Measurements from ENCODE around the gene MAGEA8. TPM values are rescaled to one million over a fixed set of nuclear protein-coding genes. Genes with fewer than 3 reads are reported as not detected.
"Not testable (repeated sequence)": the region's sequence is repeated elsewhere in the genome, so short reads cannot be mapped to it uniquely, and the experiment has no call there.

The MAGEA8 gene, protein sequence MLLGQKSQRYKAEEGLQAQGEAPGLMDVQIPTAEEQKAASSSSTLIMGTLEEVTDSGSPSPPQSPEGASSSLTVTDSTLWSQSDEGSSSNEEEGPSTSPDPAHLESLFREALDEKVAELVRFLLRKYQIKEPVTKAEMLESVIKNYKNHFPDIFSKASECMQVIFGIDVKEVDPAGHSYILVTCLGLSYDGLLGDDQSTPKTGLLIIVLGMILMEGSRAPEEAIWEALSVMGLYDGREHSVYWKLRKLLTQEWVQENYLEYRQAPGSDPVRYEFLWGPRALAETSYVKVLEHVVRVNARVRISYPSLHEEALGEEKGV
- not detected in 2 replicates for total RNA-seq

DNA sequence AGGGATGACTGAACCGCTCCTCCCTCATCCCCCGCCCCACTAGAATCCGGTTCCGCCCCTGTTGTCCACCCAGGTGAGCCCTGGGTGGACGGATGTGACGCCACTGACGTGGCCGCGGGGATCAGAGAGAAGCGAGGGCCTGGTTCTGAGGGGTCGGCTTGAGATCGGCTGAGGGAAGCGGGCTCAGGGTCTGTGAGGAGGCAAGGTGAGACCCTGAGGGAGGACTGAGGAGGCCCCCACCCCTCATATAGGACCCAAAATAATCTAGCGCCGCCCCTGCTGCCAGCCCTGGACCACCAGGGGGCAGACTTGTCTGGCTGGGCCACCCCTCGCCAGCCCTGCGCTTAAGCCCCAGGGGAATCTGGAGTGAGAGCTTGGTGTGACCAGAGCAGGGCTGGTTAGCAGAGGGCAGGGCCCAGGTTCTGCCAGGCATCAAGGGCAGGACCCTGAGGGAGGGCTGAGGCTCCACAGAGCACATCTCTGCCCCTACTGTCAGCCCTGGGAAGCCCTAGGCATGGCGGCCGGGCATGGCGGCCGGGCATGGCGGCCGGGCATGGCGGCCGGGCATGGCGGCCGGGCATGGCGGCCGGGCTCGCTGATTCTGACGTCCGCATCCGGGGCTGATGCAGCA is at the start of gene MAGEA8:
MAGEA8 (plus strand) TSS at position 103 of the 631 bp plus-strand sequence. CDS start 3,090 bp downstream, outside the sequence.
- DNase-seq (ENCODE audit: low read depth, low spot score): no peak

DNA sequence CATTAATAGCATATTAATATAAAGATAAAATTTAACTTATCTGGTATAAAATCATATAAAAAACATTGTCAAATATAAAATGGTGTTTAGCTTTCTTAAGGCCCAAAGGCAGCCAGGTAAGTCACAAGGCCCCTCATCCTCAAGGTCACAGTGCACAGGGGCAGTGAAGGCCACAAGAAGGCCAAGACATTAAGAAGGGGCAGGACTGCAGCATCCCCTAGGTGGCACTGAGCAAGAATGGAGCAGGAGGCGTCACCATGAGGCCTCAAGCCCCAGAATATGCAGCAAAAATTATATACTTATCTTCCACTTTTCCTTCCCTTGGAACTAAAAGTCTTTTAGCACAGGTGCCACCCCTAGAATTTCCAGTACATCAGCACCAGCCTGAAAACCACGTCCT is 49.5 kb upstream of the MAGEA8 start:
- no peak for DNase-seq (ENCODE audit: low read depth, low spot score)

GRCh38 chrX:149836728-149837127 is 44.3 kb upstream of the MAGEA8 start:
- DNase-seq (ENCODE audit: low read depth, low spot score): not testable (repeated sequence)

GRCh38 chrX:149837167-149837566 is 43.8 kb upstream of the MAGEA8 start:
- no peak for DNase-seq (ENCODE audit: low read depth, low spot score)

DNA sequence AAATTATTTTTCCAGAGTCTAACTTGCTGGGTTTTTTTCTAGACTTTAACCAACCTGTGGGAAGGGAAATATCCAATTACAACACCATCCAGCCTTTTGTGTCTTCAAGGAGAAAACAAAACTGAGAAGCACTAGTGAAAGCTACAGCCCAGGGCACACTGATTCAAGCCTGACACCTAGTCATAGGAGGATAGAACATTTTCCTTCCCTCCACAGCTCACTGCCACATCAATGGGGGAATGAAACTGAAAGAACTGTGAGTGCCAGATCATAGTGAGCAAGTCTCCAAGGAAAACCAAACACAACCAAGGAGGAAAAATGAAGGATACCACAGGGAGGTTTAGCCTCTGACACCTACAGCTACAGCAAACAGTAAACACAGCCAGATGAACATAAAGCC is 43.3 kb upstream of the MAGEA8 start:
- DNase-seq (ENCODE audit: low read depth, low spot score): no peak

GRCh38 chrX:149841929-149842328 is 39.1 kb upstream of the MAGEA8 start:
- no peak for DNase-seq (ENCODE audit: low read depth, low spot score)

DNA sequence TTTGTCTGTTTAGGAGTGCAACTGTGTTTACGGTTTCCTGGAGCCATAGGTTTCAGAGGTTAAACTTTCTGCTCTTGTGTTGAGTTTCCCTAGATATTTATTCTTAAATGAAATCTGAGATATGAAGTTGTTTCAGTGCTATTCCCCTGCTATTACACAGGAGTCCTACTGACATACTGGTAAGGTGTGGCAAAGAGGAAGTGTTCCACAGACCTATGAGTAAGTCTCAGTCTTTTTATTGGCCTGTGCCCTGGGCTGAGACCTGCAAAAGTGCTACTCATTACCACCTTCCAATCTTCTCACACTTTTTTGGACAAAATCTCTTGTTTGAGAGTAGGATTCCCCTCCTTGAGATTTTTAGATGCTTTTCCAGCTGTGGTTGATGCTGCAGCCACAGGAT is 35.6 kb upstream of the MAGEA8 start:
- no peak for DNase-seq (ENCODE audit: low read depth, low spot score)

- no peak for DNase-seq (ENCODE audit: low read depth, low spot score)
Measured at GRCh38 chrX:149846789-149847188, 34.2 kb upstream of the MAGEA8 start.

- no peak for DNase-seq (ENCODE audit: low read depth, low spot score)
Measured at GRCh38 chrX:149848855-149849254, 32.1 kb upstream of the MAGEA8 start.

DNA sequence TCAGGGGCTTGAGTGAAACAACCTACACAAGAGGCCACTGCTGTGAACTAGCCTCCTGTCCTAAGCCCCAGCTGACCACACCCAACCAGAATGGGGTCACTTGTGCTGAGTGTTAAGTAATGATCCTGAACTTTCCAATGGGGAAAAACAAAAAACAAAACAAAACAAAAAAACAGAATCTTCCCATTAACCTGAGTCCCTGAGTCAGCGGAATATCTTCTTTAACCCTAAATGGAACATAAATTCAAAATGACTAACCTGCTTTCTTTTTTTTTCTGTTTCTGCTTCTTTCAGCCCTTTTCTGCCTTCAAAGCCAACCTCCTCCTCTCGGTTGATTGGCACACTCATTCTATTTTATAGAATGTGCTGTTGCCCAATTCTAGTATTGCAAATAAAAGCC is 31.2 kb upstream of the MAGEA8 start:
- no peak for DNase-seq (ENCODE audit: low read depth, low spot score)

DNA sequence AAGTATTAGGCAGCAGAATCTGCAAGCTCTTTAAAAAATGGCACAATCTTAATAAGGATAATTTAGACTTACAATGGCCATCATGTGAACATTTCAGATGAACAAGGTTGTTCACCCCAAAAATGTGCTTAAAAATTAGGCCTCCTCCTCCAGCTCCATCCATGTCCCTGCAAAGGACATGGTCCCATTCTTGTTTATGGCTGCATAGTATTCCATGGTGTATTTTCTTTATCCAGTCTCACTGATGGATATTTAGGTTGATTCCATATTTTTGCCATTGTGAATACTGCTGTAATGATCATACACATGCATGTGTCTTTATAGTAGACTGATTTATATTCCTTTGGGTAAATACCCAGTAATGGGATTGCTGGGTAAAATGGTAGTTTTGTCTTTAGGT is 29.1 kb upstream of the MAGEA8 start:
- no peak for DNase-seq (ENCODE audit: low read depth, low spot score)

- no peak for DNase-seq (ENCODE audit: low read depth, low spot score)
Measured at GRCh38 chrX:149853925-149854324, 27.1 kb upstream of the MAGEA8 start.

- DNase-seq (ENCODE audit: low read depth, low spot score): no peak
Measured at GRCh38 chrX:149858592-149858991, 22.4 kb upstream of the MAGEA8 start.

- DNase-seq (ENCODE audit: low read depth, low spot score): no peak
Measured at GRCh38 chrX:149860445-149860844, 20.5 kb upstream of the MAGEA8 start.

DNA sequence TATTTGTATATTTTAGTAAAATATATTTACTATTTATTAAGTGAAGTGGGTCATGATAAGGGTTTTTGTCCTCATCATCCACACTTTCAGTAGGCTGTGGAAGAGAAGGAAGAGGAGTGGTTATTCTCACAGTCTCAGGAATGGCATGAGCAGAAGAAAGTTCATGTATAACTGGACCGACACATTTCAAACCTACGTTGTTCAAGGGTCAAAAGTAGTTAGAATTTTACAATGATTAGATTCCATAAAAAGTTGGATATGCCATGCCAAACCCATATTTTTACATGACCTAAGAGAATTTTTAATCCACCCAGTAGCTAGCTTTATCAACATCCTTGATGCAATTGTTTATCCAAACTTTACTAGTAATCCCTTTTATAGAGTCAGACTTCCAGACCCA is 15.6 kb upstream of the MAGEA8 start:
- no peak for DNase-seq (ENCODE audit: low read depth, low spot score)

- DNase-seq (ENCODE audit: low read depth, low spot score): no peak
Measured at GRCh38 chrX:149867488-149867887, 13.5 kb upstream of the MAGEA8 start.

DNA sequence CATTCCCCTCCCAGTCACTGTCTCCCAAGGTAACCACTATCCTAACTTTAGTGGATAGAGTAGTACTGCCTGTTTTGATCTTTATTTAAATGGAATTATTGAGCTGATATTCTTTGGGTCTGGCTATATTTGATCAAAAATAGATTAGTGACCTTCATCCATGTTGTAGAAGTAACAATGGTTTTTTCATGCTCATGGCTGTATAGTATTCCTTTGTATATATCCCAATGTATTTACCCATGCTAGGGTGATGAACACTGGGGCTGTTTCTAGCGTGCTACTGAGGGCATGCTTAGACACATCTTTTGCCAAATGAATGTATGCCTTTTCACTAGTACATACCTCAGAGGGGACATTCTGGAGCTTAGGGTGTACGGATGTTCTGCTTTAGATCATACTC is 10.1 kb upstream of the MAGEA8 start:
- DNase-seq (ENCODE audit: low read depth, low spot score): no peak

DNA sequence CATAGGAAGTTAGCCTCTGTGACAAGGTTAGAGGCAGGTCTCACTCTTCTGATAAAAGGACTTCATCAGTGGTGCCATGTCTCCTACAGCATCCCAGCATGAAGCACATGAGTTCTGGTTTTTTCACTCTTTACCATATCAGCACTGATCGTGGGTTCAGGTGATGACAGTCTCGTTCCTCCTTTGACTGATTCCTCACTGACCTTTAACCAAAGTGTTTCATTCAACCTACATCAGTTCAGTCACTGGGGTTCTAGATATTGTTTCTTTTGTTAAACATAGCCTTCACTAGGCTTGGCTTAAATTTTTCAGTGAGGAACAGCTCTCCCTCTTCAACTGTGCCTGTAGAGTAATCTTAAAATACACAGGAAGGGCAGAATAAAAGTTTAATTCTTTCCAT is 9.6 kb upstream of the MAGEA8 start:
- no peak for DNase-seq (ENCODE audit: low read depth, low spot score)

- DNase-seq (ENCODE audit: low read depth, low spot score): no peak
Measured at GRCh38 chrX:149871940-149872339, 9.0 kb upstream of the MAGEA8 start.

DNA sequence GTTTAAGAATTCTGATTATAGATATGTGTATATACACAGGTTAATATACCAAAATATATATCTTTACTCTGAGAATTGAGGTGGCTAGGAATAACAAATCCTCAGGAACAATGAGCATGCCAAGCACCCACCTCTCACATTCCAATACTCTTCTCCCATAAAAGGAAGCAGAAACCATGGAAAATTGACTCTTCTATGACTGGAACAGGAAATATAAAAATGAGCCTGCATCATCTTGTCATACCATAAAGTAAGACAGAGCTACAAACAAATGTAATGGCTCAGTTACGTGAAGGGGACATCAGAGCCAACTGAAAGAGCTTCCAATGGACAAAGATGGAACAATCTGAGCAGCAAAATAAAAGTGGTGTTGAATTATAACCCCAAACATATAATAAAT is 3.8 kb upstream of the MAGEA8 start:
- no peak for DNase-seq (ENCODE audit: low read depth, low spot score)

DNA sequence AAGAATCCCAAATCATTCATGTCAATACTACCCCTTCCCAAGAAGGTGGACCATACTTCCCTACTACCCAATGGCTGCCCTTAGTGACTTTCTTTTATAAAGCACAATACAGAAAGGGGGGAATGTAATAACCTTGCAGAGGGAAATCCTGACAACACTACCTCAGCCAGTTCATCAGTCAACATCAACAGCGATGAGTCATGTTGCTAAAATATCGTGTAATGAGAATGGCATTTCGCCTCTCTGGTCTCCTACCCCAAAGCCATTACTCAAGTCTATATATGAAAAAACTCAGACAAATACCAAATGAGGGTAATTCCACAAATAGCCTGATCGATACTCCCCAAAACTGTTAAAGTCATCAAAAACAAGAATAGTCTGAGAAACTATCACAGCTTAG is 3.3 kb upstream of the MAGEA8 start:
- no peak for DNase-seq (ENCODE audit: low read depth, low spot score)

DNA sequence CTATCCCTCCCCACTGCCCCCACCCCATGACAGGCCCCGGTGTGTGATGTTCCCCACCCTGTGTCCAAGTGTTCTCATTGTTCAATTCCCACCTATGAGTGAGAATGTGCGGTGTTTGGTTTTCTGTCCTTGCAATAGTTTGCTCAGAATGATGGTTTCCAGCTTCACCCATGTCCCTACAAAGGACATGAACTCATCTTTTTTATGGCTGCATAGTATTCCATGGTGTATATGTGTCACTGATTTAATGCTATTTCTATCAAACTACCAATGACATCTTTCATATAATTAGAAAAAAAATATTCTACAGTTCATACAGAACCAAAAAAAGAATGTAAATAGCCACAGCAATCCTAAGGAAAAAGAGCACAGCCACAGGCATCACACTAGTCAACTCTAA is 9.8 kb downstream of the MAGEA8 start:
- not testable (repeated sequence) for DNase-seq (ENCODE audit: low read depth, low spot score)

GRCh38 chrX:149898554-149898953 is 17.6 kb downstream of the MAGEA8 start:
- DNase-seq (ENCODE audit: low read depth, low spot score): no peak
